GM21619 (cell line): Measurements from ENCODE around the gene UBE2E1.
"Not testable (repeated sequence)": the region's sequence is repeated elsewhere in the genome, so short reads cannot be mapped to it uniquely, and the experiment has no call there.

Experiments used
- ATAC-seq: cut with Tn5 transposase; IDR thresholded peaks from one replicate; pipeline ENCODE4 v1.9.1; 2021; ENCODE audit not compliant: unreplicated experiment

UBE2E1 gene

GRCh38 chr3:23877329-23877980 lies 71.7 kb downstream of the UBE2E1 start:
- no peak for ATAC-seq

DNA sequence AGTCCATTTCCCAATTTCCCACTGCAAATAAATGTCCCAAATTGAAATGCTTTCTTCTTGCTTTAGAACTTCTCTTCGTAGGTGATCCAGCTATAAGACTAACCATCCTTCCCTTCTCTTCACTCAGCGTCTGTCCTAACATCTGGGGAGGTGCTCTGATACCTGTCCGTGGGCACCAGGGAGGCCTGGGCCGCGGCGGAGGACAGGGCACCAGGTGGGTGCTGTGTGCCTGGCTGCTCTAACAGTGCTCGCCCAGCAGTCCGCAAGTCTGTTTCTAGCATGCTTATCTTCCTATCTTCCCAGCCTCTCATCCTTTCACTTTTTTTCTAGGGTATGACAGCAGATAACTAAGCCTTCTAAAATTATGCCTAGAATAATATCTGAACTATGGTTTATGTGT lies 73.7 kb downstream of the UBE2E1 start:
- no peak for ATAC-seq

- no peak for ATAC-seq
Observed at GRCh38 chr3:23880703-23881339, 75.1 kb downstream of the UBE2E1 start.

- not testable (repeated sequence) for ATAC-seq
Observed at GRCh38 chr3:23881993-23882392, 76.2 kb downstream of the UBE2E1 start.

- no peak for ATAC-seq
Observed at GRCh38 chr3:23882487-23882918, 76.7 kb downstream of the UBE2E1 start.

- ATAC-seq: no peak
Observed at GRCh38 chr3:23884481-23884880, 78.7 kb downstream of the UBE2E1 start.

GRCh38 chr3:23885210-23885609 lies 79.5 kb downstream of the UBE2E1 start:
- no peak for ATAC-seq

DNA sequence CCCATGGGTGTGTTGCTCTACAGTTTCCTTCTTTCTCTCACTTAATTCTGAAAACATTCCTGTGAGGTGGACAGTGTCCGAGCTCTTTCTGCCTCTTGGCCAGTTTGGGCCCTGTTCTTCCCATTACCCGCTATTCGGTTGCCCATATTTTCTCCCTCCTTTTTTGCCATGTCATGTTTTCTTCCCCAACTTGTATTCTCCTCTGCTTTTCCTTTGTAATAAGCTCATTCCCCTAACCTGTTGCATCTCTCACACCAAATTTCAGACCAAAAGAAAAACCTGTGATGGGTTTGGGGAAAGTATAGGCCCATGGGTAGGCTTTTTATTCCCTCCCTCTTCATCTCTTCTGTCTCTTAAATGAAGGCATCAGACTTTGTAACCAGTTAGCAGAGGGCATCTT lies 80.6 kb downstream of the UBE2E1 start:
- no peak for ATAC-seq

- ATAC-seq: peak; percentile 47
Observed at GRCh38 chr3:23888617-23889228, 83.0 kb downstream of the UBE2E1 start.

GRCh38 chr3:23889386-23889785 lies 83.6 kb downstream of the UBE2E1 start:
- ATAC-seq: no peak

DNA sequence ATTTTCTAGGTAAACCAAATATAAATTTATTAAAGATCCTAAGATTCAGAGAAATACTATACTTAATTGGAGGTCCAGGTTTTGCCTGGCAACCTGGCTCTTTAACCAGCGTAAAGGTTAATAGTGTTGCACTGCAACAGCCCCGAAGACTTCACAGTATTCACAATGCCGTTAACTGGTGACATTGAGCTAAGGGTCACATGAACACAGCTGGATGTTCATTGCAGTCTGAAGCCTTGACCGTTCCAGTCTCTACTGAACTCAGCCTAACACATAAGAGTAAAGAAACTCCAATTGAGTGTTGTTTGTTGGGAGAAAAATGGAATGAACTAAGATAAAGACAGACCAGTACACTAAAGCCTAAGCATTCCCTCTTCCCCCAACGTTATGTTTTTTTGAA lies 84.2 kb downstream of the UBE2E1 start:
- ATAC-seq: no peak

GRCh38 chr3:23894254-23895061 lies 88.7 kb downstream of the UBE2E1 start:
- no peak for ATAC-seq

- ATAC-seq: no peak
Observed at GRCh38 chr3:23895181-23895580, 89.4 kb downstream of the UBE2E1 start.

DNA sequence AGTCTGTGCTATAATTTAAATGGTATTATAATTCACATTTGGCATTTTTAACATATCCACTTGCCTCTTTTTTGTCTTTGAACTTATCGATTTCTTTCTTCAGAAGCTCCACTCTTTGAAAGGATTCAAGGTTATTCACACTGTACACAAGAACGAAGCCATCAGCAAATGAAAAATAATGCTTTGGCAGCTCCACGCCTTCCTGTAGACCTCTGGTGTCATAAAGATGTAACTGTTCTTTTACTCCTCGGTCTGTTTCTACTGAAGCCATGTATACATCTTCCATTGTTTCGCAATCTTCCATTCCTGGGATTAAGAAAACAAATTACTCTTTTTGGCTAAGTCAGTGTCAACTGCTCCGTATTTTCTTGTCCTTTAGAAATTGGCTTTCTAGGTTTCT lies 95.0 kb downstream of the UBE2E1 start:
- no peak for ATAC-seq

GRCh38 chr3:23904545-23904944 lies 98.8 kb downstream of the UBE2E1 start:
- no peak for ATAC-seq

DNA sequence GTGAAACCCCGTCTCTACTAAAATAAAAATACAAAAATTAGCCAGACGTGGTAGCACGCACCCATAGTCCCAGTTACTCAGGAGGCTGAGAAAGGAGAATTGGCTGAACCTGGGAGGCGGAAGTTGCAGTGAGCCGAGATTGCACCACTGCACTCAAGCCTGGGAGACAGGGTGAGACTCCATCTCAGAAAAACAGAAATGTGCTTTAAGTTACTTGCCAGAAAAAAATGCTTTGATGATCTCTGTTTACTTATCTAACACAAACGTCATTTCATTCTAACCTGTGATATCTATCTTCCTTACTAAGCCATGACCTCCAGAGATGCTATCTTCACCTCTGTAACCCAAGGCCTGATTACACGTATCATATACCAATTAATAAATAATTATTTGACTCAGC lies 103.6 kb downstream of the UBE2E1 start:
- no peak for ATAC-seq

DNA sequence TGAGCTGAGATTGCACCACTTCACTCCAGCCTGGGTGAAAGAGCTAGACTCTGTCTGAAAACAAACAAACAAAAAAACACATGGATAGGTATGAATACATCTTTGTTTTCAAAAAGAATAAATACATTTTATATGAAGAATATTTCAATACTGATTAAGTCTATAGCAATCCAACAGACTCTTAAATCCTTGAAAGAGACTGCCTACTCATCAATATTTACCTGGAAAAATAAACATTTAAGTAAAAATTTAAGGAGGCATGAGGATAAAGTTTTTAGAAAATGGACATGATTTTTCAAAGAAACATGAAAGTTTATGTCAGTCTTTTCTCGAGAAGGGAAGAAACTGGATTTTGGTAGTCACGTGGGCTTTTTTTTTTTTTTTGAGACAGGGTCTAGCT lies 105.6 kb downstream of the UBE2E1 start:
- ATAC-seq: no peak

DNA sequence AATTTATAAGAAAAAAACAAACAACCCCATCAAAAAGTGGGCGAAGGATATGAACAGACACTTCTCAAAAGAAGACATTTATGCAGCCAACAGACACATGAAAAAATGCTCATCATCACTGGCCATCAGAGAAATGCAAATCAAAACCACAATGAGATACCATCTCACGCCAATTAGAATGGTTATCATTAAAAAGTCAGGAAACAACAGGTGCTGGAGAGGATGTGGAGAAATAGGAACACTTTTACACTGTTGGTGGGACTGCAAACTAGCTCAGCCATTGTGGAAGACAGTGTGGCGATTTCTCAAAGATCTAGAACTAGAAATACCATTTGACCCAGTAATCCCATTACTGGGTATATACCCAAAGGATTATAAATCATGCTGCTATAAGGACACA lies 106.6 kb downstream of the UBE2E1 start:
- not testable (repeated sequence) for ATAC-seq

- no peak for ATAC-seq
Observed at GRCh38 chr3:23913182-23913581, 107.4 kb downstream of the UBE2E1 start.

GRCh38 chr3:23913873-23914743 lies 108.4 kb downstream of the UBE2E1 start:
- no peak for ATAC-seq
